Measurements from ENCODE around the gene CDC73. TPM values are rescaled to one million over a fixed set of nuclear protein-coding genes. Genes with fewer than 3 reads are reported as not detected.
A peak's percentile ranks its signal among the peaks of the same experiment; 100 is the strongest.

The CDC73 gene
- total RNA-seq (10 to 100 TPM; 57.6 to 65.0 (median 58.8) TPM), polyA plus RNA-seq (10 to 100 TPM; 60.4 to 64.7 TPM), total RNA-seq (84.8 reads per million, percentile 81 among the genes with 10 or more reads in this experiment)

DNA sequence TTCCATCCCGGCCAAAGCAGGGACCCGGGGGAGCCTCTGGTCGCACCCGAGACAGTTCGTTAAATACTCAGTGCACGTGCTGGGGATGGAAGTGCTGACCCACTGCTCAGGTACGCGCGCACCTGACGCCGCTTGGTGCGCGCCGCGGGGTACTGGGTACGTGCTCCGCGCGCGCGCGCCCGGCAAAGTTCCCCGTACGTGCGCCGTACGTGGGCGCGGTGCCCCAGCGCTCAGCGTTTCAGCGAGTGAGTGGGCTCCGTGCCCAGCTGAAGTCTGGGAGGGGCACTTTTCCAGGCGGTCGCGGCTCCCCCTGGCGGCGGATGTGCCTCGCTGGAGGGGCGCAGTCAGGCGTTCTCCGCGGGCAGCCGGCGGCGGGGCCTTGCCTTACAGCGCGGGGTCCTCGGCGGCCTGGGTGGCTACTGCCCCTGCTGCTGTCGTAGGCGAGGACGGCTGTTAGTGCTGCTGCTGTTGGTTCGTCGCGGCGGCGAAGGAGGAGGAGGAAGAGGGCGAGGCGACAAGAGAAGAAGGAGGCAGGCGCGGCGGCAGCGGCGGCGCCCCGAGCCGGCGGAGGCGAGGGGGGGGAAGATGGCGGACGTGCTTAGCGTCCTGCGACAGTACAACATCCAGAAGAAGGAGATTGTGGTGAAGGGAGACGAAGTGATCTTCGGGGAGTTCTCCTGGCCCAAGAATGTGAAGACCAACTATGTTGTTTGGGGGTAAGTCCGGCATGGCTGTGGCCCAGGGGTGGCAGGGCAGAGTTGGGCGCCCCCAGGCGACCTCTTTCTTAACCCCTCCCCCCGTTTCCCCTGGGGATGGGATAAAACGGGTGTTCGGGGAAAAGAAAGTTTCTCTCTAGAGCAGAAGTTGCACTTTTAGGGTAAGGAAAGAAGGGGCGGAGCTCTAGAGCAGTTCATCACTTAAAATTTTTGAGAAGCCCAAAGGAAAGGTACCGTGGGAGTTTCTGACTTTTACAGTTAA, at the start of gene CDC73:
CDC73 (plus strand) TSS at position 416 of the 978 bp plus-strand sequence; CDS start at position 586, 170 bp downstream.
- H3K9me3 Mint-ChIP-seq, result no peaks in the 10 kb centered on the region
- ATAC-seq (peak; percentile 96), DNase-seq (peak; percentile 97 to 100 (median 99))
- peak within 1 kb of the TSS; percentile 85 for H3K4me3 ChIP-seq (ENCODE audit: low read length)
- intact Hi-C loops (cut with micrococcal nuclease), result loop anchor here (1.0 to 10.0 kb wide), 13 partner anchors 17 to 1173 kb away; partner anchors contain the start of genes GLRX2 (in 2 of the 2), RGS2 (in 2 of the 2), RO60 (in 2 of the 2) and UCHL5 (in 2 of the 2)
- peaks cover 21 to 25% of the 10 kb centered on the region in 2 donors for H3K4me1 ChIP-seq (ENCODE audit: control insufficient read depth in 2 of 2, insufficient read depth in 2 of 2, low read length in 2 of 2)
- H3K27ac Mint-ChIP-seq, result peak within 1 kb of the TSS; percentile 92 to 98 (median 96)
- H3K4me1 Mint-ChIP-seq, result peaks cover 33 to 68% (median 47%) of the 10 kb centered on the region in 7 donors
- H3K27me3 Mint-ChIP-seq, result peaks cover 0 to 11% (median 0%) of the 10 kb centered on the region in 5 donors
- ChIA-PET POLR2A (interaction anchor here (0.6 to 2.9 kb wide), 10 partner anchors 12 to 315 kb away, joined by 3 to 19 read pairs (median 6); partner anchors contain the start of genes GLRX2, RGS2, RO60 and UCHL5), CTCF (interaction anchor here (0.7 to 4.0 kb wide), 4 partner anchors 18 to 315 kb away, joined by 3 to 18 read pairs (median 4); partner anchors contain the start of genes RGS2 and UCHL5)
- H3K9me3 ChIP-seq (ENCODE audit: control insufficient read depth in 2 of 3, low read length in 3 of 3), result no peaks in the 10 kb centered on the region
- peak within 1 kb of the TSS; percentile 91 for H3K27ac ChIP-seq (ENCODE audit: low read depth, low read length)
- peaks cover 0 to 13% (median 4%) of the 10 kb centered on the region in 5 donors for H3K36me3 Mint-ChIP-seq
- H3K4me3 Mint-ChIP-seq, result peak within 1 kb of the TSS; percentile 88 to 99 (median 95)
- H3K36me3 ChIP-seq (ENCODE audit: control insufficient read depth in 2 of 3, insufficient read depth in 3 of 3, low read length in 3 of 3), result peaks cover 0 to 10% (median 0%) of the 10 kb centered on the region in 3 experiments
- H3K27me3 ChIP-seq (ENCODE audit: control insufficient read depth in 2 of 2, insufficient read depth in 2 of 2, low read length in 2 of 2), result no peaks in the 10 kb centered on the region

DNA sequence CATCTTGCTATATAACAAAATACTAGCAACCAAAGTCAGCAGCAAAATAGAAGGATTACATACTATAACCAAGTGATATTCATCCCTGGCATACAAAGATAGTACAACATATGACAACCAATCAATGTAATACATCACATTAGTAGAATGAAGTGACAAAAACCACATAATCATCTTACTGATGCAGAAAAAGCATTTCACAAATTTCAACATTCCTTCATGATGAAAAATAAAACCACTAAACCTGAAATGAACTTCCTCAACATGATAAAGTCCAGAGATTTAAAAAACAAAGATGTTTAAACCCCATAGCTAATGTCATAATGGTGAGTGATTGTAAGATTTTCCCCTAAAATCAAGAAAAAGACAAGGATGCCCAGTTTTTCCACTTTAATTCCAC, 43.8 kb upstream of the CDC73 start:
- Histone ChIP-seq H3K27ac (ENCODE audit: low read depth, low read length) (no peak overlapping the region), H3K27me3 (ENCODE audit: control insufficient read depth in 2 of 2, insufficient read depth in 2 of 2, low read length in 2 of 2) (no peaks in the 10 kb centered on the region), H3K4me1 (ENCODE audit: control insufficient read depth in 2 of 2, insufficient read depth in 2 of 2, low read length in 2 of 2) (no peaks in the 10 kb centered on the region), H3K4me3 (ENCODE audit: low read length) (no peak overlapping the region), H3K36me3 (ENCODE audit: control insufficient read depth in 2 of 3, insufficient read depth in 3 of 3, low read length in 3 of 3) (peaks cover 2 to 38% (median 3%) of the 10 kb centered on the region in 3 experiments), H3K9me3 (ENCODE audit: control insufficient read depth in 2 of 3, low read length in 3 of 3) (no peaks in the 10 kb centered on the region)
- ATAC-seq (no peak), DNase-seq (no peak)
- CTCF ChIA-PET, result no interaction called here
- Mint-ChIP-seq H3K4me3 (no peak overlapping the region), H3K27me3 (no peaks in the 10 kb centered on the region), H3K27ac (no peak overlapping the region), H3K36me3 (peaks cover 6 to 51% (median 44%) of the 10 kb centered on the region in 5 donors), H3K9me3 (peaks cover 0 to 11% (median 0%) of the 10 kb centered on the region in 11 donors), H3K4me1 (peaks cover 0 to 17% (median 2%) of the 10 kb centered on the region in 7 donors)
- POLR2A ChIA-PET, result no interaction called here
- intact Hi-C loops (cut with micrococcal nuclease), result no loop called here

DNA sequence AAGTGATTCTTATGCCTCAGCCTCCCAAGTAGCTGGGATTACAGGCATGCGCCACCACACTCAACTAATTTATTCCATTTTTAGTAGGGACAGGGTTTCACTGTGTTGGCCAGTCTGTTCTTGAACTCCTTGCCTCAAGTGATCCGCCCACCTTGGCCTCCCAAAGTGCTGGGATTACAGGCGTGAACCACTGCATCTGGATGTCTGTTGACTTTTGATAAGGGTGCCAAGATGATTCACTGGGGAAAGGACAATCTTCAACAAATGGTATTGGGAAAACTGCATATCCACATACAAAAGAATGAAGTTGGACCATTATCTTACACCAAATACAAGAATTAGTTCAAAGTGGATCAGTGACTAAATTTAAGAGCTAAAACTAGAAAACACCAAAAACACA, 42.6 kb upstream of the CDC73 start:
- no peak overlapping the region for H3K4me3 Mint-ChIP-seq
- Histone ChIP-seq H3K4me1 (ENCODE audit: control insufficient read depth in 2 of 2, insufficient read depth in 2 of 2, low read length in 2 of 2) (no peaks in the 10 kb centered on the region), H3K4me3 (ENCODE audit: low read length) (no peak overlapping the region), H3K27ac (ENCODE audit: low read depth, low read length) (no peak overlapping the region), H3K9me3 (ENCODE audit: control insufficient read depth in 2 of 3, low read length in 3 of 3) (no peaks in the 10 kb centered on the region), H3K27me3 (ENCODE audit: control insufficient read depth in 2 of 2, insufficient read depth in 2 of 2, low read length in 2 of 2) (no peaks in the 10 kb centered on the region), H3K36me3 (ENCODE audit: control insufficient read depth in 2 of 3, insufficient read depth in 3 of 3, low read length in 3 of 3) (peaks cover 9 to 50% (median 13%) of the 10 kb centered on the region in 3 experiments)
- DNase-seq, result no peak
- no peak overlapping the region for H3K27ac Mint-ChIP-seq
- intact Hi-C loops (cut with micrococcal nuclease), result no loop called here
- peaks cover 6 to 49% (median 45%) of the 10 kb centered on the region in 5 donors for H3K36me3 Mint-ChIP-seq
- CTCF ChIA-PET, result interaction anchor here (0.7 kb wide), 1 partner anchor 8 kb away, joined by 3 read pairs; no protein-coding TSS in a partner anchor
- H3K27me3 Mint-ChIP-seq, result no peaks in the 10 kb centered on the region
- no peak for ATAC-seq
- peaks cover 0 to 11% (median 0%) of the 10 kb centered on the region in 11 donors for H3K9me3 Mint-ChIP-seq
- H3K4me1 Mint-ChIP-seq, result peaks cover 0 to 16% (median 2%) of the 10 kb centered on the region in 7 donors
- POLR2A ChIA-PET, result no interaction called here

- Histone ChIP-seq H3K9me3 (ENCODE audit: control insufficient read depth in 2 of 3, low read length in 3 of 3) (no peaks in the 10 kb centered on the region), H3K4me1 (ENCODE audit: control insufficient read depth in 2 of 2, insufficient read depth in 2 of 2, low read length in 2 of 2) (no peaks in the 10 kb centered on the region), H3K4me3 (ENCODE audit: low read length) (no peak overlapping the region), H3K36me3 (ENCODE audit: control insufficient read depth in 2 of 3, insufficient read depth in 3 of 3, low read length in 3 of 3) (peaks cover 9 to 58% (median 13%) of the 10 kb centered on the region in 3 experiments), H3K27ac (ENCODE audit: low read depth, low read length) (no peak overlapping the region), H3K27me3 (ENCODE audit: control insufficient read depth in 2 of 2, insufficient read depth in 2 of 2, low read length in 2 of 2) (no peaks in the 10 kb centered on the region)
- ChIA-PET POLR2A (interaction anchor here (1.0 to 2.2 kb wide), 2 partner anchors 25 to 273 kb away, joined by 3 to 7 read pairs; partner anchors contain the start of genes RO60 and UCHL5), CTCF (no interaction called here)
- H3K27me3 Mint-ChIP-seq, result no peaks in the 10 kb centered on the region
- H3K36me3 Mint-ChIP-seq, result peaks cover 0 to 39% (median 33%) of the 10 kb centered on the region in 5 donors
- no peaks in the 10 kb centered on the region for H3K4me1 Mint-ChIP-seq
- intact Hi-C loops (cut with micrococcal nuclease), result no loop called here
- no peak for DNase-seq
- H3K4me3 Mint-ChIP-seq, result no peak overlapping the region
- no peak for ATAC-seq
- H3K27ac Mint-ChIP-seq, result no peak overlapping the region
- H3K9me3 Mint-ChIP-seq, result no peaks in the 10 kb centered on the region
Measured at GRCh38 chr1:193083365-193084088, 38.3 kb upstream of the CDC73 start.

DNA sequence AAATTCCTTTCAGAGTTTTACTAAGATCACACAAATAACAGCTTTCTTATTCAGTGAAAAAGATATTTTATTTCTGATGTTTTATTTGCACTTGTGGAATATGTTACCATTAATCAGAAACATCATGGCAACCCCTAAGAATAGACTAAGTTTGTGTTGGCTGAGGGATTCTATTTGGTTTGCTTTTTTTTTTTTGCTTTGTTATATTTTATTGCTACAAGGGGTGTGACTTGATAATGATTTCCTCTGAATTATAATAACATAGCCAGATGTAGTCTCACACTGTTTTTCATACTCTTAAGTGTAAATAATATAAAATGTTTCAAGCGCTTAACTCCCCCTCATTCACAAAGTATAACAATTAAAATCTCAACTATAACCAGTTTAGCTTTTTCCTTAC, 36.6 kb upstream of the CDC73 start:
- H3K27ac Mint-ChIP-seq, result peak overlapping the region in 1 of 9 donors; percentile 57
- peaks cover 0 to 31% (median 21%) of the 10 kb centered on the region in 5 donors for H3K36me3 Mint-ChIP-seq

GRCh38 chr1:193086342-193086741, 35.5 kb upstream of the CDC73 start:
- no peak overlapping the region for H3K27ac Mint-ChIP-seq
- H3K36me3 ChIP-seq (ENCODE audit: control insufficient read depth in 2 of 3, insufficient read depth in 3 of 3, low read length in 3 of 3), result peaks cover 9 to 42% (median 13%) of the 10 kb centered on the region in 3 experiments

More for the DNA sequence above, 36.6 kb upstream of the CDC73 start:
- CTCF ChIA-PET, result no interaction called here
- H3K4me3 Mint-ChIP-seq, result no peak overlapping the region
- Histone ChIP-seq H3K4me3 (ENCODE audit: low read length) (no peak overlapping the region), H3K27ac (ENCODE audit: low read depth, low read length) (no peak overlapping the region), H3K27me3 (ENCODE audit: control insufficient read depth in 2 of 2, insufficient read depth in 2 of 2, low read length in 2 of 2) (no peaks in the 10 kb centered on the region), H3K36me3 (ENCODE audit: control insufficient read depth in 2 of 3, insufficient read depth in 3 of 3, low read length in 3 of 3) (peaks cover 9 to 48% (median 13%) of the 10 kb centered on the region in 3 experiments), H3K9me3 (ENCODE audit: control insufficient read depth in 2 of 3, low read length in 3 of 3) (no peaks in the 10 kb centered on the region), H3K4me1 (ENCODE audit: control insufficient read depth in 2 of 2, insufficient read depth in 2 of 2, low read length in 2 of 2) (no peaks in the 10 kb centered on the region)
- no peaks in the 10 kb centered on the region for H3K4me1 Mint-ChIP-seq
- no peak for DNase-seq
- H3K9me3 Mint-ChIP-seq, result no peaks in the 10 kb centered on the region
- intact Hi-C loops (cut with micrococcal nuclease), result loop anchor here in 1 of 2 donors (1.0 to 5.0 kb wide), 2 partner anchors 14 to 37 kb away; partner anchors contain the start of gene CDC73
- no peak for ATAC-seq
- H3K27me3 Mint-ChIP-seq, result no peaks in the 10 kb centered on the region
- POLR2A ChIA-PET, result interaction anchor here (2.2 kb wide), 1 partner anchor 27 kb away, joined by 7 read pairs; the partner anchor contains the start of genes RO60 and UCHL5

More at GRCh38 chr1:193086342-193086741, 35.5 kb upstream of the CDC73 start:
- Mint-ChIP-seq H3K4me3 (no peak overlapping the region), H3K9me3 (no peaks in the 10 kb centered on the region), H3K36me3 (peaks cover 0 to 26% (median 21%) of the 10 kb centered on the region in 5 donors), H3K4me1 (no peaks in the 10 kb centered on the region), H3K27me3 (no peaks in the 10 kb centered on the region)
- ATAC-seq (no peak), DNase-seq (no peak)
- no peak overlapping the region for H3K4me3 ChIP-seq (ENCODE audit: low read length)
- CTCF ChIA-PET, result no interaction called here
- no peak overlapping the region for H3K27ac ChIP-seq (ENCODE audit: low read depth, low read length)
- no peaks in the 10 kb centered on the region for H3K9me3 ChIP-seq (ENCODE audit: control insufficient read depth in 2 of 3, low read length in 3 of 3)
- H3K27me3 ChIP-seq (ENCODE audit: control insufficient read depth in 2 of 2, insufficient read depth in 2 of 2, low read length in 2 of 2), result no peaks in the 10 kb centered on the region
- intact Hi-C loops (cut with micrococcal nuclease), result loop anchor here in 1 of 2 donors (5.0 kb wide), 1 partner anchor 36 kb away; the partner anchor contains the start of gene CDC73
- H3K4me1 ChIP-seq (ENCODE audit: control insufficient read depth in 2 of 2, insufficient read depth in 2 of 2, low read length in 2 of 2), result no peaks in the 10 kb centered on the region
- POLR2A ChIA-PET, result interaction anchor here (0.6 kb wide), 2 partner anchors 18 to 77 kb away, joined by 3 read pairs; no protein-coding TSS in a partner anchor
